MM.1S (cell line): ENCODE measurements around the gene STX16.

Experiments
- CTCF ChIP-seq: fragments of 300-600 bp; sonication (generic); IDR thresholded peaks from 2 replicates; pipeline ENCODE4 v1.5.1; 2016; ENCODE audit warnings: antibody characterized with exemption, low read length, mixed read lengths
- EZH2 ChIP-seq: fragments of 300-600 bp; sonication (generic); optimal IDR thresholded peaks from 2 replicates; pipeline ENCODE3; 2017; ENCODE audit warnings: low read depth, mild to moderate bottlenecking, antibody characterized with exemption, low read length, mixed read lengths
- EZH2phosphoT487 ChIP-seq: fragments of 300-600 bp; sonication (generic); IDR thresholded peaks from 2 replicates; pipeline ENCODE4 v1.6.1; 2018; ENCODE audit warnings: antibody characterized with exemption, low read length

GRCh38 chr20:58612121-58612691 lies 38.9 kb upstream of the STX16 start:
- no peak for TF ChIP-seq CTCF
- no peak for TF ChIP-seq EZH2
- no peak for TF ChIP-seq EZH2phosphoT487
